HG02870 (cell line): ENCODE data around the gene TAS2R16.

ENCODE experiments used
- ATAC-seq: cut with Tn5 transposase; IDR thresholded peaks from one replicate; pipeline ENCODE4 v1.9.1; 2021; ENCODE audit warnings: mild to moderate bottlenecking, moderate library complexity; ENCODE audit not compliant: unreplicated experiment

TAS2R16 gene, protein sequence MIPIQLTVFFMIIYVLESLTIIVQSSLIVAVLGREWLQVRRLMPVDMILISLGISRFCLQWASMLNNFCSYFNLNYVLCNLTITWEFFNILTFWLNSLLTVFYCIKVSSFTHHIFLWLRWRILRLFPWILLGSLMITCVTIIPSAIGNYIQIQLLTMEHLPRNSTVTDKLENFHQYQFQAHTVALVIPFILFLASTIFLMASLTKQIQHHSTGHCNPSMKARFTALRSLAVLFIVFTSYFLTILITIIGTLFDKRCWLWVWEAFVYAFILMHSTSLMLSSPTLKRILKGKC

GRCh38 chr7:122995600-122995999, at the start of gene TAS2R16:
TAS2R16 (minus strand) TSS chr7:122995700; CDS start chr7:122995634, 66 bp downstream.
- no peak for ATAC-seq

GRCh38 chr7:123043642-123044041, 48.1 kb upstream of the TAS2R16 start:
- ATAC-seq: no peak

DNA sequence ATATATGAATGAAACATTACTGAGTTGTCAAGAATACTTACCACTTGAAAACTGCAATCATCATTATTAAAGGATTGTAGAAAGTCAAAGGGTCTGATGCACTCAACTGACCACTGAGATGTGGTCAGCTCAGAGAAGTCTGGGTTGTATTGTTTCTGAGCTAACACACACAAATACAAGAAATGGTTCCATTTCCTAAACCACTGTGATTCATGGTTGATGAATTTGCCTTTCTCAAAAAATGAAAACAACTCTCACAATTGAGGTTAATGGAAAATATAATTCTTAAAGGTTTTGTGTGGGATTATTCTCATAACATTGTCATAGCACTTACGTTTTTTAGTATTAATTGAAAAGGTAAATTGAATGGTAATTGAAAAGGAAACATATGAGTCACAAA, 45.6 kb upstream of the TAS2R16 start:
- no peak for ATAC-seq

- no peak for ATAC-seq
Measured at GRCh38 chr7:123039269-123039668, 43.8 kb upstream of the TAS2R16 start.

DNA sequence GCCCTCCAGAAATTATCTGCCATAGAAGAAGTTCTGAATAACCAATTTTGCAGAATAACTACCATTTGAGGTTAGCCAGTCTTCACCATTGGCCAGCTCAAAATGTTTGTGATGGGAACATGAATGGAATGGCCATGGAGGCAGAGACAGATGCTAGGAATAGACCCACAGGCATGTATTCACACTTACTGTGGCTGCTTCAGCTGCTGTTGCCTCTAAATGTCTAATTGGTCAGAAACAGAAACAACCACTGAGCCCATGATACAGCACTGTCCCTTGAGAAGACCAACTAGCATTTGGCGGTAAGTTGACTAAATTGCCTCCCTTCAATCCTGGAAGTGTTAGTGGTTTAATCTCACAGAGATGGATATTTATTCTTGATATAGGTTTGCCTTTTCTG, 38.6 kb upstream of the TAS2R16 start:
- no peak for ATAC-seq

GRCh38 chr7:123030631-123031030, 35.1 kb upstream of the TAS2R16 start:
- ATAC-seq: no peak

DNA sequence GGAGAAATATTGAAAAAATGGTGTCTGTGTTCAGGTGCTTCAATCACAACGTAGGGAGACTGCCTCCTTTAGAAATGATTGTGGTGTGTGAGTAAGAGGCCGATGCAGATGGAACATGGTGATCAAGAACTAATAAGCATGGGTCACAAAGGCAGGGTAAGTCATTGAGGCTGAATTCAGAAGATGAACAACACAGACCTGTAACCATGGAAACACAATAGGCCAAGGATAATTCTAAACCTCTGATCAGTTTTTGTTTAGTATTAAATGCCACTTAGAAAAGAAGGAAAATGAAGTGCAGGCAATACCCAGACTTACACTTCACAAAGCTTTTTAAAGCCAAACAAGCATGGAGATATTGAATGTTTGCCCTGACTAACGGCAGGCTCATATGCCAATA, 32.8 kb upstream of the TAS2R16 start:
- ATAC-seq: no peak

DNA sequence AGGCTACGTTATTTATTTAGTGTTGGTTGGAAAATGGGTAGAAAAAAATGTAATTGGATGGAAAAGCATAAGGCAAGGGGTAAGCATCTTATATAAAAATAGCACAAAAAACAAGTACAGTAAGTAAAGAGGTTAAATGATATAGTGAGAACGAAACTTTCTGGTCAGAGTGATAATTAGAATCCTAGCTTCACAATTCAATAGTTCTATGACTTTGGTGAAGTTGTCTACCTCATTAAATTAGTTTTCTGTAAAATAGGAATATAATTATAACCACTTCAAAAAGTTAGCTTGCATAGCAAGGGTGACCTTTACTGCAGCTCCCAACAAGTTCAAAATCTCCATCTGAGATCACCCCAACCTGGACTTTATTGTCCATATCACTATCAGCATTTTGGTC, 30.8 kb upstream of the TAS2R16 start:
- ATAC-seq: no peak

- no peak for ATAC-seq
Measured at GRCh38 chr7:123024989-123025758, 29.7 kb upstream of the TAS2R16 start.

DNA sequence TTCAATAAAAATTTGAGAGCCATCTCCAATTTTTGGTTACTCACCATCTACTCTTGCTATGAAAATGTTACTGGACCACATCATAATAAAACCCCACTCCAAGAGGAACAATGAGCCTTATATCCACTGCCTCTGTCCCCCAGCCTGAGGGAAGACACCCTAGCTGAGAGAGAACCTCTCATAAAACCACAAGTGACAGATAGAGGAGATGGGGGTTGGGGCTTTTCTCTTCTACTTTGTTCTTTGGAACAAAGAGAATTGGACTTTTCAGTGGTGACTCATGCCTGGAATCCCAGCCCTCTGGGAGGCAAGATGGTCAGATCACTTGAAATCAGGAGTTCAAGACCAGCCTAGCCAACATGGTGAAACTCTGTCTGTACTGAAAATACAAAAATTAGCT, 27.6 kb upstream of the TAS2R16 start:
- no peak for ATAC-seq

GRCh38 chr7:123022576-123022975, 27.1 kb upstream of the TAS2R16 start:
- no peak for ATAC-seq

DNA sequence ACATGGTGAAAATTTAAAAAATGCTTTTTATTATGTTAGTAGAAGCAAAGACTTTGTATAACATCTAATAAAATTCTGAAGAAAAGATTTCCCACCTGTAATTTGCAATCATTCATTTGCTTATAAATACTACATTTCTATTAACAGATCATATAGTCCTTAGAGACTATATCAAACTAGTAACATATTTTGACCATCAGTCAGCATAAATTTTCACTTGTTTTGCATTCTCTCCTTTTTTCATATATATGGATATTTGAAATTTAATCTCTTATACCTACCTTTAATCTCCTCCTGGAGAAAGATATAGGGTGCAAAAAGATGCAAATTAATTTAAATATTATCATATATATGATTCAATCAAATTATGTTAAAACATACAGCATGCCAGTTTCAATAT, 16.9 kb upstream of the TAS2R16 start:
- no peak for ATAC-seq

DNA sequence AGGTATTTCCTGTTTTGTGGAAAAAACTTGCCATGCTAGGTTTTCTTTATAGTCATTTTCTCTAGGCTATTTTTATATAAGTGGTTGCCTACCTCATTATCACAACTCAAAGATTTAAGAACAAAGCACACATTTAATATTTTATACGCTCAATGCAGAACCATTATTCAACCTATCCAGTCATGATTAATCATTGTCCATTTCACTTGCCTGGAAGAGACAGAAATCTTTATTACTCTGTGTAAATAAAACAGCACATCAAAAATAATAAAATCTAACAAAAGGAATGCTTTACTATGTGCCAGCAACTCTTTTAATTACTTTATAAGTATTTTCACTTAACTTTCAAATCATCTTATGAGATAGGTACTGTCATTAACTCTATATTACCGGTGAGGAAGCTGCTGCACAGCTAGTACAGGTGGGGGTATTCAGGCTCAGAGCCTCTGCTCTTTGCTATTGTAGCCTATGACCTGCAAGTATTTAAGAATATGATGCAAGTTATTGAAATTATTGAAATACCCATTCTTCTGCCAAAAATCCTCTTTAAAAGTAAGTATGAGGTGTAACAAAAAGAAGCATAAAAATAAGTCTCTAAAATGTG, 16.4 kb upstream of the TAS2R16 start:
- no peak for ATAC-seq

DNA sequence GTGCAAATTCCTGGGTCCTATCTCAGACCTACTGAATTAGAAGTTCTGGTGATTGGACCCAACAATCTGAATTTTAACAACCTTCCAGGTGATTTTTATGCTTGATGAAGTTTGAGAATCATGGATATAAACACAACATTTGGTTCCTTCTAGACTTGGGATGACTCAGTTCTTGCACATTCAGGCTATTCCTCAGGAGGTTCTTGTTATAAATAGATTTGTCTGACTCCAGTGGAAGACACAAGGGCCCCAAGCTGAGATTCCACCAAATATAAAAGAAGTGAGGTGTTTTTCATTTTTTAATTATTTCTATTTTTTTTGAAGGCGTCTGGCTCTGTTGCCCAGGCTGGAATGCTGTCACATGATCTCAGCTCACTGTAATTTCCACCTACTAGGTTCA, 9.4 kb upstream of the TAS2R16 start:
- ATAC-seq: no peak

- ATAC-seq: no peak
Measured at GRCh38 chr7:123003539-123004126, 8.1 kb upstream of the TAS2R16 start.

DNA sequence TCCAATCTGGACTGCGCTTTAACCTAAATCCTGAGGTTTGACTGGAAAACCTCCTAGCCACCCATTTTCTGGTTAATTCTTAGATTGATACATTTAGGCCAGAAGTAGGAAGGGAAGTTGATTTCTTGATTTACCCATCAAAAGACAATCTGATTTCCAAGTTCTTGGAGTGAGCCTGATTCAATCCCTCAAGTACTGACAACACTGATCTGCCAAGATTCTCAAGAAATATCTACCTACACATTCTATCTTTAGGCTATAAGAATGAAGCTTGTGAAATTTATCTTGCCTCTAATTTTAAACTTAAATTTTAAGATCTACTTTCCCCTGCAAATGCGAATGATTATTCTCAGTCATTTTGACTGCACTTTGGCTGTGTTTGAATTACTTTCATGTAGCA, 5.9 kb downstream of the TAS2R16 start:
- no peak for ATAC-seq

DNA sequence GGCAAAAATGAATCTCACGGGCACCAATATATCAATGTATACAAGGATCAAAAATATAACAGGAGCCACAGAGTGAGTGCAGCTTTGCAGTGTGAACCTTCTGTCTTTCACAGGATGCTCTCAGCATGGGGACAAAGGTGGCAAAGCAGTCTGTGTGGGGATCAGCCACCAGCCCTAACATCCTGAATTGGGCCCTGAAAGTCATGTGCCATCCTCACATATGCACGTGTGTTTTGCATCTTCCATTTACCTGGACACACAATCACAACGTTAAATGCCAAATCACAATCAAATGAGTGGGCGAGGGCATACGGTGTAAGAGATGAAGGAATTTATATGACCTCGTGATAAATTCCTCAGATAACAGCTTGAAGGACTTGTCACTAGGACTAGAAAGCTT, 6.5 kb downstream of the TAS2R16 start:
- no peak for ATAC-seq

- no peak for ATAC-seq
Measured at GRCh38 chr7:122988333-122988732, 7.2 kb downstream of the TAS2R16 start.

DNA sequence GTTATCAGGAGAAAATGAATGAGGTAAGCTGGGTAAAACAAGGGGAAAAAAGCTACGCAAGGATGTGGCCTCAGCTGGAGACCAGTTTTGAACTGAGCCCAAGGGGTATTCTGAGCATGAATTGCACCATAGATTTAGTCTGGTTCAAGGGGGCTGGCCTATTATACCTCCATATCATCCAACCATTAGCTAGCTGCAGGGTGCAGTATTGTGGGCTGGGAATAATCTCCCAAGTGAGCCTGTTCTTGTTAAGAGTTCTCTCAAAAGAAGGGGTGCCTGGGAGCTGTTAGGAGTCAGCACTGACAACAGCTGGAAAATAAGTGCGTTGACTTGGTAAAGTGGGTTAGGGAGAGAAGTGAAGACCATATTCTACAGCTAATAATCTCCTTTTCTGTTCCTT, 8.0 kb downstream of the TAS2R16 start:
- no peak for ATAC-seq

GRCh38 chr7:122984021-122984420, 11.5 kb downstream of the TAS2R16 start:
- ATAC-seq: no peak

- ATAC-seq: no peak
Measured at GRCh38 chr7:122983261-122983660, 12.2 kb downstream of the TAS2R16 start.

DNA sequence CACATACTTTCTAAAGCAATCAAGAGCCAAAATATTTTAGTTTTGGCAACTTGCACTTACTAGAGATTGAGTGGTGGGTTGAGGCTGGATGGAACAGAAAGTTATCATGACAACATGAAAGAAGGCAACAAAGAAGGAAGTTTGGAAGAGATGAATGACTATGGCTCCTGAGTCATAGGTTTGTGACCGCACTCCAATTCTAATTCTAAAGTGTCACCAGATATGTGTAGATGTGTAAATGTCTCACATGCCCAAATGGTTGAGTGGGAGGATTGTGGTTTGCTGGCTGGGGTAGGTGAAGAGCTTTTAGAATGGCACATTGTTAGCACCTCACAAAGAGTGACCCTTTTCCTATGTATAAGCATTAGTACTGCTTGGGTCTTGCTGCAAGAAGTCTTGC, 20.2 kb downstream of the TAS2R16 start:
- ATAC-seq: no peak
